Keratinocyte (primary cell): ENCODE data around the gene MTHFD2L. TPM values are rescaled to one million over a fixed set of nuclear protein-coding genes. Genes with fewer than 3 reads are reported as not detected.

ENCODE experiments used
- DNase-seq: peaks from one replicate; pipeline ENCODE4 v3.0.0-alpha.2; 2011; ENCODE audit warnings: low read depth, missing footprints, low spot score
- FAIRE-seq: peaks from 2 replicates; lab custom pipeline; 2011; peaks lifted over from hg19 to GRCh38; lab: Jason Lieb, UNC
- H2AFZ ChIP-seq: 2 replicates; pipeline ENCODE4 v1.6.0; 2012; ENCODE audit warnings: low read length, control low read depth, inconsistent platforms; ENCODE audit not compliant: control insufficient read depth
- H3K27ac ChIP-seq: 2 replicates; pipeline ENCODE4 v1.5.1; 2011; ENCODE audit warnings: low read length; ENCODE audit not compliant: control insufficient read depth, insufficient read depth
- H3K27me3 ChIP-seq: 3 replicates; pipeline ENCODE4 v1.6.0; 2011; ENCODE audit warnings: low read length; ENCODE audit not compliant: control insufficient read depth, insufficient read depth; ENCODE audit errors: extremely low read depth
- H3K36me3 ChIP-seq, 2 experiments: 2 replicates in 1 of 2; 3 replicates in 1 of 2; pipeline ENCODE4 v1.5.1; 2011; ENCODE audit warnings: low read length in 2 of 2, mild to moderate bottlenecking in 1 of 2; ENCODE audit not compliant: control insufficient read depth in 2 of 2, insufficient read depth in 2 of 2; ENCODE audit errors: extremely low read depth in 1 of 2
- H3K4me1 ChIP-seq: 3 replicates; pipeline ENCODE4 v1.5.1; 2011; ENCODE audit warnings: low read length; ENCODE audit not compliant: control insufficient read depth, insufficient read depth; ENCODE audit errors: extremely low read depth
- H3K4me2 ChIP-seq: 3 replicates; pipeline ENCODE4 v1.6.0; 2011; ENCODE audit warnings: low read depth, low read length; ENCODE audit not compliant: control insufficient read depth, insufficient read depth; ENCODE audit errors: extremely low read depth
- H3K4me3 ChIP-seq, 3 experiments: fragments of 200-600 bp in 1 of 3; sonication (generic) in 1 of 3; 2 replicates in 2 of 3; 3 replicates in 1 of 3; pipeline ENCODE4 v1.5.1; 2011 to 2016; ENCODE audit warnings: low read length in 3 of 3, mild to moderate bottlenecking in 3 of 3, control low read depth in 2 of 3, inconsistent platforms in 1 of 3, low read depth in 1 of 3, mixed read lengths in 1 of 3, mixed run types in 1 of 3, moderate library complexity in 1 of 3; ENCODE audit not compliant: control insufficient read depth in 2 of 3, insufficient read depth in 2 of 3; ENCODE audit errors: extremely low read depth in 1 of 3
- H3K79me2 ChIP-seq: 2 replicates; pipeline ENCODE4 v1.6.0; 2012; ENCODE audit warnings: low read length; ENCODE audit not compliant: control insufficient read depth, insufficient read depth
- H3K9ac ChIP-seq: 3 replicates; pipeline ENCODE4 v1.6.0; 2011; ENCODE audit warnings: low read length; ENCODE audit not compliant: control insufficient read depth, insufficient read depth; ENCODE audit errors: extremely low read depth
- H3K9me1 ChIP-seq: 3 replicates; pipeline ENCODE4 v1.6.0; 2011; ENCODE audit warnings: low read length; ENCODE audit not compliant: control insufficient read depth, insufficient read depth; ENCODE audit errors: extremely low read depth
- H3K9me3 ChIP-seq: 2 replicates; pipeline ENCODE4 v1.5.1; 2012; ENCODE audit warnings: low read depth, low read length; ENCODE audit not compliant: control insufficient read depth
- H4K20me1 ChIP-seq: 3 replicates; pipeline ENCODE4 v1.6.0; 2011; ENCODE audit warnings: low read length; ENCODE audit not compliant: control insufficient read depth, insufficient read depth; ENCODE audit errors: extremely low read depth
- EZH2 ChIP-seq: IDR thresholded peaks from one replicate; pipeline ENCODE4 v1.6.1; 2012; ENCODE audit warnings: inconsistent platforms, mild to moderate bottlenecking, low read length, moderate library complexity
- dilution Hi-C: fragments of 300-500 bp; cut with MboI; formaldehyde crosslinking; loops from one replicate; pipeline ENCODE4 v1.7.0; 2020; ENCODE audit warnings: low sequenced_read_pairs; ENCODE audit not compliant: extremely low pct_ligation_motif_present
- polyA plus RNA-seq, 5 experiments: library from polyadenylated mRNA; depleted of rRNA in 3 of 5; stranded (reverse) in 3 of 5; stranded (forward) in 1 of 5; unstranded in 1 of 5; fragments of >200 nt; gene quantifications; 1 replicate in 1 of 5; 2 replicates in 3 of 5; 3 replicates in 1 of 5; pipeline versions ENCODE4 v1.2.1 to v1.2.3, GENCODE V29; 2011 to 2012; ENCODE audit warnings: missing spikeins in 2 of 5, low read depth in 1 of 5, low replicate concordance in 1 of 5
- TF ChIP-seq, protein P1 (sequence below), 3 experiments: IDR thresholded peaks in 1 of 3; conservative IDR thresholded peaks in 1 of 3; optimal IDR thresholded peaks in 1 of 3; 2 replicates in 2 of 3; 3 replicates in 1 of 3; pipeline versions ENCODE3 to v1.5.1; 2011; ENCODE audit warnings: low read length in 3 of 3, mild to moderate bottlenecking in 3 of 3, moderate library complexity in 2 of 3, control low read depth in 1 of 3, inconsistent platforms in 1 of 3; ENCODE audit not compliant: insufficient read depth in 2 of 3; ENCODE audit errors: extremely low read depth in 1 of 3

Gene MTHFD2L
- polyA plus RNA-seq, 1 donor (not counting 4 experiments of a cell fraction or from before 2014, with no cell fraction given) = 30.4 TPM

GRCh38 chr4:74121643-74122579 is 36.0 kb upstream of the MTHFD2L start:
- peaks cover 9% of the 10 kb centered on the region for H3K79me2 ChIP-seq
- H3K9me1 ChIP-seq = no peaks in the 10 kb centered on the region
- no peak overlapping the region for H3K4me2 ChIP-seq
- no peak overlapping the region for H3K4me3 ChIP-seq
- peaks cover 6 to 14% of the 10 kb centered on the region in 2 experiments for H3K36me3 ChIP-seq
- no peak overlapping the region for H2AFZ ChIP-seq
- no peak for FAIRE-seq
- no peaks in the 10 kb centered on the region for H3K9me3 ChIP-seq
- dilution Hi-C loops = no loop called here
- no peak for DNase-seq
- no peaks in the 10 kb centered on the region for H3K27me3 ChIP-seq
- H4K20me1 ChIP-seq = no peaks in the 10 kb centered on the region
- H3K27ac ChIP-seq = no peak overlapping the region
- TF ChIP-seq, protein P1, sequence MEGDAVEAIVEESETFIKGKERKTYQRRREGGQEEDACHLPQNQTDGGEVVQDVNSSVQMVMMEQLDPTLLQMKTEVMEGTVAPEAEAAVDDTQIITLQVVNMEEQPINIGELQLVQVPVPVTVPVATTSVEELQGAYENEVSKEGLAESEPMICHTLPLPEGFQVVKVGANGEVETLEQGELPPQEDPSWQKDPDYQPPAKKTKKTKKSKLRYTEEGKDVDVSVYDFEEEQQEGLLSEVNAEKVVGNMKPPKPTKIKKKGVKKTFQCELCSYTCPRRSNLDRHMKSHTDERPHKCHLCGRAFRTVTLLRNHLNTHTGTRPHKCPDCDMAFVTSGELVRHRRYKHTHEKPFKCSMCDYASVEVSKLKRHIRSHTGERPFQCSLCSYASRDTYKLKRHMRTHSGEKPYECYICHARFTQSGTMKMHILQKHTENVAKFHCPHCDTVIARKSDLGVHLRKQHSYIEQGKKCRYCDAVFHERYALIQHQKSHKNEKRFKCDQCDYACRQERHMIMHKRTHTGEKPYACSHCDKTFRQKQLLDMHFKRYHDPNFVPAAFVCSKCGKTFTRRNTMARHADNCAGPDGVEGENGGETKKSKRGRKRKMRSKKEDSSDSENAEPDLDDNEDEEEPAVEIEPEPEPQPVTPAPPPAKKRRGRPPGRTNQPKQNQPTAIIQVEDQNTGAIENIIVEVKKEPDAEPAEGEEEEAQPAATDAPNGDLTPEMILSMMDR (optimal IDR thresholded peaks at IDR 0.05 in 1 of 3, IDR thresholded peaks at IDR 0.05 in 1 of 3, conservative IDR thresholded peaks at IDR 0.05 in 1 of 3; ENCODE audit: extremely low read depth in 1 of 3, insufficient read depth in 2 of 3, low read length in 3 of 3) = no peak
- TF ChIP-seq EZH2 = no peak
- no peak overlapping the region for H3K9ac ChIP-seq
- H3K4me1 ChIP-seq = peaks cover 9% of the 10 kb centered on the region

DNA sequence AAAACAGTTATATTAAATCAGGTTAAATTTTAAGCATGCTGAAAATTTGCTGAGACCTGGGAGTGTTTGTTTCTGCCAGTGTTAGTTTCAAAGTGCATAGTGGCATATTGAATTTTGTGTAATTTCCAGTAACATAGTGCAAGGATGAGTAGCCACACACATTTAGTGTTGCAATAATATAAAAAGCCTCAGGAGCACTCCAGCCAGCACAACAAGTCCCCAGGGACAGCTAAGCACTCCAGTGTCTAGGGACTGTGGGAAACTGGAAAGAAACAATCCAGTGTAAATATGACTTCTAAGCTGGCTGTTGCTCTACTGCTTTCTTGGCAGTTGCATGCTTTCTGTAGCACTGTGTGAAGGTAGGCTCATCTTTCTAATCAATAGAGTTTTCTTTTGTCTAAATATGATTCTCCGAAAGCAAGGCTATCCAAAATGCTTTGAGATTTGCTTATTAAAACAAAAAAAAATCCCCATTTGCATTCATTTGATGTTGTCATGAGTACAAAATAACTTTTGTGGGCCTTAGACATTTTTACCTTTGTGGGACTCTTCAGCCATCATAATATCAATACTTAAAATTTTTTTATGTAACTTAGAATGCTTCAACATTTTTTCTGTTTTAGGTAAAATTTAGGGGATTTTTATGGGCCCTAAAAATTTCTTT is 34.7 kb upstream of the MTHFD2L start:
- TF ChIP-seq EZH2 = no peak
- TF ChIP-seq, protein P1 (optimal IDR thresholded peaks at IDR 0.05 in 1 of 3, IDR thresholded peaks at IDR 0.05 in 1 of 3, conservative IDR thresholded peaks at IDR 0.05 in 1 of 3; ENCODE audit: extremely low read depth in 1 of 3, insufficient read depth in 2 of 3, low read length in 3 of 3) = no peak
- no peak overlapping the region for H3K9ac ChIP-seq
- no peak overlapping the region for H2AFZ ChIP-seq
- dilution Hi-C loops = no loop called here
- H3K4me2 ChIP-seq = no peak overlapping the region
- no peak overlapping the region for H3K4me3 ChIP-seq
- no peaks in the 10 kb centered on the region for H3K4me1 ChIP-seq
- no peak overlapping the region for H3K27ac ChIP-seq
- no peaks in the 10 kb centered on the region for H3K27me3 ChIP-seq
- H3K9me1 ChIP-seq = no peaks in the 10 kb centered on the region
- H3K9me3 ChIP-seq = no peaks in the 10 kb centered on the region
- H4K20me1 ChIP-seq = no peaks in the 10 kb centered on the region
- peaks cover 9 to 14% of the 10 kb centered on the region in 2 experiments for H3K36me3 ChIP-seq
- no peak for FAIRE-seq
- no peak for DNase-seq
- H3K79me2 ChIP-seq = peaks cover 8% of the 10 kb centered on the region
